Kidney (tissue), 14 donors: ENCODE measurements around the gene UBE3B. TPM values are rescaled to one million over a fixed set of nuclear protein-coding genes. Genes with fewer than 3 reads are reported as not detected.
A peak's percentile ranks its signal among the peaks of the same experiment; 100 is the strongest.

Experiments
- DNase-seq, 5 donors: peaks; one replicate each; pipeline ENCODE4 v3.0.0-alpha.2; 2013 to 2020
- FAIRE-seq: peaks from 2 replicates; lab custom pipeline; 2012; peaks lifted over from hg19 to GRCh38; lab: Jason Lieb, UNC
- H3K27ac ChIP-seq, 2 donors: one replicate each; pipeline ENCODE4 v1.7.0; 2013; ENCODE audit warnings: low read depth in 2 of 2, low read length in 2 of 2, inconsistent platforms in 1 of 2
- H3K27me3 ChIP-seq: one replicate; pipeline ENCODE4 v1.7.1; 2013; ENCODE audit warnings: low read length, inconsistent platforms; ENCODE audit not compliant: control insufficient read depth, insufficient read depth
- H3K36me3 ChIP-seq, 3 donors: one replicate each; pipeline versions ENCODE4 v1.7.0 to v1.7.1; 2013; ENCODE audit warnings: low read length in 3 of 3, control low read depth in 1 of 3, inconsistent platforms in 1 of 3; ENCODE audit not compliant: insufficient read depth in 3 of 3, control insufficient read depth in 2 of 3
- H3K4me1 ChIP-seq, 3 donors: one replicate each; pipeline versions ENCODE4 v1.7.0 to v1.7.1; 2013; ENCODE audit warnings: low read length in 3 of 3, inconsistent platforms in 1 of 3, low read depth in 1 of 3; ENCODE audit not compliant: control insufficient read depth in 2 of 3, insufficient read depth in 2 of 3
- H3K4me3 ChIP-seq, 3 donors: one replicate each; pipeline versions ENCODE4 v1.7.0 to v1.8.1; 2013; ENCODE audit warnings: low read length in 3 of 3, control low read depth in 1 of 3, inconsistent platforms in 1 of 3
- H3K9ac ChIP-seq, 3 donors: one replicate each; pipeline versions ENCODE4 v1.7.0 to v1.7.1; 2013; ENCODE audit warnings: low read length in 3 of 3, control low read depth in 1 of 3, inconsistent platforms in 1 of 3
- H3K9me3 ChIP-seq, 3 donors: one replicate each; pipeline versions ENCODE4 v1.7.0 to v1.7.1; 2013; ENCODE audit warnings: low read length in 3 of 3, control low read depth in 1 of 3, inconsistent platforms in 1 of 3; ENCODE audit not compliant: control insufficient read depth in 2 of 3, insufficient read depth in 1 of 3
- intact Hi-C: fragments of 100-400 bp; cut with DNase I; formaldehyde crosslinking; loops from one replicate; pipeline ENCODE4 v1.11.1; 2022
- polyA plus RNA-seq: library from polyadenylated mRNA; stranded (reverse); fragments of 350-450 nt; fragmentation: Illumina TruSeq; extraction: RNeasy Lipid Tissue Mini Kit (QIAGEN cat#74804); gene quantifications from one replicate; pipeline ENCODE4 v1.2.3, GENCODE V29; 2014; ENCODE audit warnings: low read depth, low replicate concordance; ENCODE audit not compliant: insufficient read depth
- total RNA-seq: library from RNA; stranded (reverse); fragmentation: NEBNext Ultra II Directional; extraction: Animal tissue kit (Norgen Biotek cat#: 25700); gene quantifications from one replicate; pipeline ENCODE4 v1.2.1, GENCODE V29; 2021
- TF ChIP-seq, protein P1 (sequence below): IDR thresholded peaks from 3 replicates; pipeline ENCODE4 v1.5.1; 2012; ENCODE audit warnings: mild to moderate bottlenecking, moderate library complexity, borderline replicate concordance; ENCODE audit not compliant: insufficient read depth; ENCODE audit errors: extremely low read depth
- donor health status: control.
- donor health status: control.
- donor health status: control.
- donor health status: control.
- donor health status: control.
- donor health status: DM: yes; HTN: yes; CAD: no.
- donor health status: Normal renal cell carcinoma (clear cell type).

UBE3B gene
- total and polyA plus RNA-seq, 2 donors from 2014 or later: 13.9 to 44.3 TPM

DNA sequence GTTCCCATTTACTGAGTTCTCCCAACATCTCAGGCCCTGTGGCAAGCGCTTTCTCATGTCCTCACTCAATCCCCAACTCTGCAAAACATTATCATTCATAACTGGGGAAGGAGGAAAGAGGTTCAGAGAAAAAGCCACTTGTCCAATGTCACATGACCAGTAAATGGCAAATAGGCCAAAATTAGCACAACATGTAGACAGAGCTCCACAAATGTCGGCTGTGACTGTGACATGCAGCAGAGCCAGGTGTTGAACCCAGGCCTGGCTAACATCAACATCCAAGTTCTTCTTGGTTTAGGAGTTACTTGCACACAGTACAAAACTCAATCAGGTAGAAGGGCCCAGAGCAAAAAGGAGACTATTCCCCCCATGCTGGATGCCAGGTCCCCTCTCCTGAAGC is 11.1 kb upstream of the UBE3B start:
- Histone ChIP-seq H3K4me1 (peaks cover 4 to 47% (median 41%) of the 10 kb centered on the region in 3 donors), H3K27ac (no peak overlapping the region), H3K4me3 (no peak overlapping the region), H3K9ac (no peak overlapping the region), H3K36me3 (peaks cover 4 to 18% (median 16%) of the 10 kb centered on the region in 3 donors), H3K9me3 (no peaks in the 10 kb centered on the region), H3K27me3 (no peaks in the 10 kb centered on the region)
- TF ChIP-seq, protein P1, sequence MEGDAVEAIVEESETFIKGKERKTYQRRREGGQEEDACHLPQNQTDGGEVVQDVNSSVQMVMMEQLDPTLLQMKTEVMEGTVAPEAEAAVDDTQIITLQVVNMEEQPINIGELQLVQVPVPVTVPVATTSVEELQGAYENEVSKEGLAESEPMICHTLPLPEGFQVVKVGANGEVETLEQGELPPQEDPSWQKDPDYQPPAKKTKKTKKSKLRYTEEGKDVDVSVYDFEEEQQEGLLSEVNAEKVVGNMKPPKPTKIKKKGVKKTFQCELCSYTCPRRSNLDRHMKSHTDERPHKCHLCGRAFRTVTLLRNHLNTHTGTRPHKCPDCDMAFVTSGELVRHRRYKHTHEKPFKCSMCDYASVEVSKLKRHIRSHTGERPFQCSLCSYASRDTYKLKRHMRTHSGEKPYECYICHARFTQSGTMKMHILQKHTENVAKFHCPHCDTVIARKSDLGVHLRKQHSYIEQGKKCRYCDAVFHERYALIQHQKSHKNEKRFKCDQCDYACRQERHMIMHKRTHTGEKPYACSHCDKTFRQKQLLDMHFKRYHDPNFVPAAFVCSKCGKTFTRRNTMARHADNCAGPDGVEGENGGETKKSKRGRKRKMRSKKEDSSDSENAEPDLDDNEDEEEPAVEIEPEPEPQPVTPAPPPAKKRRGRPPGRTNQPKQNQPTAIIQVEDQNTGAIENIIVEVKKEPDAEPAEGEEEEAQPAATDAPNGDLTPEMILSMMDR: no peak
- intact Hi-C loops: no loop called here
- no peak for FAIRE-seq
- no peak for DNase-seq

DNA sequence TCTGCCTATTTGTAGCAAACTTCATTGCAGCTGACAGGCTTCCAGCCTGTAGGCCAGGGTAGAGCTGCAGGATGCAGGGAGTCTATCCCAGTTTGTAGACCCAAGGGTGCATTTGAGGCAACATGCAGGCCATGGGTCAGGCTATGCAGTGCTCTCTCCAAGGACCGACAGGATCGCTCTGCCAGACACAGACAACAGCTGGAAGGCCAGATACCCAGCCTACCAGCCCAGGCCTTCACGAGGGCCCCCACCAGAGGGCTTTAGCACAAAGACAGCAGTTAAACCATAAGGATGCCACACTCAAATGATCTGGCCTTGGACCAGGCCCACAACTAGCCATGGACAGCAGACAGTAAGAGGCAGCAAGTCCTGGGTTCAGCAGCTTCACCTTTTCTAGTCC is 10.6 kb upstream of the UBE3B start:
- Histone ChIP-seq H3K4me1 (peaks cover 4 to 42% (median 36%) of the 10 kb centered on the region in 3 donors), H3K9ac (no peak overlapping the region), H3K4me3 (no peak overlapping the region), H3K36me3 (peaks cover 4 to 18% (median 16%) of the 10 kb centered on the region in 3 donors), H3K9me3 (no peaks in the 10 kb centered on the region), H3K27me3 (no peaks in the 10 kb centered on the region), H3K27ac (no peak overlapping the region)
- no peak for FAIRE-seq
- intact Hi-C loops: no loop called here
- TF ChIP-seq, protein P1: no peak
- no peak for DNase-seq

GRCh38 chr12:109467978-109468676 is 9.3 kb upstream of the UBE3B start:
- Histone ChIP-seq H3K36me3 (peaks cover 4 to 18% (median 16%) of the 10 kb centered on the region in 3 donors), H3K4me1 (peaks cover 0 to 29% (median 26%) of the 10 kb centered on the region in 3 donors)
- FAIRE-seq: no peak

More at GRCh38 chr12:109467978-109468676, 9.3 kb upstream of the UBE3B start:
- no peak for DNase-seq
- no peak overlapping the region for H3K9ac ChIP-seq
- intact Hi-C loops: no loop called here
- TF ChIP-seq, protein P1: no peak
- no peaks in the 10 kb centered on the region for H3K9me3 ChIP-seq
- H3K4me3 ChIP-seq: no peak overlapping the region
- H3K27ac ChIP-seq: peak overlapping the region in 1 of 2 donors; percentile 16
- H3K27me3 ChIP-seq: no peaks in the 10 kb centered on the region
